Tibial nerve (tissue), 4 donors: Measurements from ENCODE around the gene SNX24. TPM values are rescaled to one million over a fixed set of nuclear protein-coding genes. Genes with fewer than 3 reads are reported as not detected.

Experiments
- DNase-seq, 2 donors: peaks; one replicate each; pipeline ENCODE4 v3.0.0-alpha.2; 2019; ENCODE audit warnings: low spot score in 2 of 2
- H3K27ac ChIP-seq, 4 donors: fragments of 200-600 bp; sonication (generic) in 3 of 4; one replicate each; pipeline ENCODE4 v1.5.1; 2017 to 2019; ENCODE audit warnings: mild to moderate bottlenecking in 1 of 4
- H3K27me3 ChIP-seq, 2 donors: fragments of 200-600 bp; sonication (generic) in 1 of 2; one replicate each; pipeline versions ENCODE4 v1.5.1 to v1.6.0; 2017 to 2019
- H3K36me3 ChIP-seq, 3 donors: fragments of 200-600 bp; sonication (generic); one replicate each; pipeline ENCODE4 v1.5.1; 2018 to 2019
- H3K4me1 ChIP-seq, 4 donors: fragments of 200-600 bp; sonication (generic) in 3 of 4; one replicate each; pipeline ENCODE4 v1.5.1; 2017 to 2019
- H3K4me3 ChIP-seq, 4 donors: fragments of 200-600 bp; sonication (generic) in 3 of 4; one replicate each; pipeline ENCODE4 v1.5.1; 2017 to 2019; ENCODE audit warnings: mild to moderate bottlenecking in 1 of 4, moderate library complexity in 1 of 4
- H3K9me3 ChIP-seq, 4 donors: fragments of 200-600 bp; sonication (generic) in 3 of 4; one replicate each; pipeline ENCODE4 v1.5.1; 2017 to 2019
- EP300 ChIP-seq, 2 donors: sonication (generic); formaldehyde crosslinking; IDR thresholded peaks; one replicate each; pipeline ENCODE4 v1.6.1; 2017; ENCODE audit warnings: antibody characterized with exemption in 2 of 2, mild to moderate bottlenecking in 1 of 2
- POLR2A ChIP-seq, 2 donors: fragments of 450-650 bp; IDR thresholded peaks; one replicate each; pipeline ENCODE4 v1.6.1; 2017; ENCODE audit warnings: antibody characterized with exemption in 2 of 2, mild to moderate bottlenecking in 2 of 2, moderate library complexity in 2 of 2
- WGBS, 2 donors: methylation state at CpG; one replicate each; pipeline ENCODE4 v1.1.5; 2018; 5-methylcytosine and 5-hydroxymethylcytosine counted together
- total RNA-seq, 4 donors: library from RNA; depleted of rRNA; stranded (reverse); fragments of >200 nt; gene quantifications; one replicate each; pipeline ENCODE4 v1.1.0, GENCODE V29; 2016
- TF ChIP-seq, protein P1 (sequence below), 5 experiments: fragments of 200-600 bp in 3 of 5; fragments of 450-650 bp in 2 of 5; sonication (generic) in 3 of 5; IDR thresholded peaks; one replicate each; pipeline ENCODE4 v1.5.1; 2016 to 2019; ENCODE audit warnings: antibody characterized with exemption in 5 of 5, mild to moderate bottlenecking in 3 of 5, moderate library complexity in 2 of 5

SNX24 gene
- total RNA-seq, 4 donors from 2014 or later: 32.0 to 69.5 (median 51.1) TPM

DNA sequence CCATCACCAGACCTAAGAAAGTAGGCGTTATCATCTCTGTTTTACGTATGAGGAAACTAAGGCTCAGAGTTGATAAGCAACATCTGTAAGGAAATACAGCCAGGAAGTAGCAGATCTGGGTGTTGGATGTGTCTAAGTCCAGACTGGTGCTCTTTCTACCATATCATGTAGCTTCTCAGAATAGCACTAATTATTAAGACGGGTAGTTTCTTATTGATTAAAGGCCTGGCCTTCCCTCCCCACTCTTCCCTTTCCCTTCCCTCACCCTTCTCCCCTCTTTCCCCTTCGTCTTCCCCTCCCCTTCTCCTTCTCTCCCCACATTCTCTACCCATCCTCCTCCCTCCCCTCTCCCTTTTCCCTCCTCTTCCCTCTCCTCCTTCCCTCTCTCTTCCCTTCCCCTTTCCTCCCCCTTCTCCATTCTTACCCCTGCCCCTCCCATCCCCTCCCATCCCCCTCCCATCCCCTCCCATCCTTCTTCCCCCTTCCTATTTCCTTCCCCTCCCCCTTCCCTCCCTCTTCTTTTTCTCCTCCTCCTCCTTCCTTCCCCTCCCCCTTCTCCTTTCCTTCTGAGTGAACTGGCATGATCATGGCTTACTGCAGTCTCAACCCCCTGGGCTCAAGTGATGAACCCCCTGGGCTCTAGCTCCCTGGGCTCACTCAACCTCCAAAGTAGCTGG lies 79.4 kb downstream of the SNX24 start:
- Histone ChIP-seq H3K36me3 (no peaks in the 10 kb centered on the region), H3K27me3 (no peaks in the 10 kb centered on the region), H3K9me3 (no peaks in the 10 kb centered on the region), H3K4me3 (no peak overlapping the region), H3K27ac (no peak overlapping the region), H3K4me1 (peaks cover 0 to 3% (median 0%) of the 10 kb centered on the region in 4 donors)
- 91 to 93% methylated on average over 4 of the region's 4 CpGs for WGBS, 2 donors
- TF ChIP-seq, protein P1, sequence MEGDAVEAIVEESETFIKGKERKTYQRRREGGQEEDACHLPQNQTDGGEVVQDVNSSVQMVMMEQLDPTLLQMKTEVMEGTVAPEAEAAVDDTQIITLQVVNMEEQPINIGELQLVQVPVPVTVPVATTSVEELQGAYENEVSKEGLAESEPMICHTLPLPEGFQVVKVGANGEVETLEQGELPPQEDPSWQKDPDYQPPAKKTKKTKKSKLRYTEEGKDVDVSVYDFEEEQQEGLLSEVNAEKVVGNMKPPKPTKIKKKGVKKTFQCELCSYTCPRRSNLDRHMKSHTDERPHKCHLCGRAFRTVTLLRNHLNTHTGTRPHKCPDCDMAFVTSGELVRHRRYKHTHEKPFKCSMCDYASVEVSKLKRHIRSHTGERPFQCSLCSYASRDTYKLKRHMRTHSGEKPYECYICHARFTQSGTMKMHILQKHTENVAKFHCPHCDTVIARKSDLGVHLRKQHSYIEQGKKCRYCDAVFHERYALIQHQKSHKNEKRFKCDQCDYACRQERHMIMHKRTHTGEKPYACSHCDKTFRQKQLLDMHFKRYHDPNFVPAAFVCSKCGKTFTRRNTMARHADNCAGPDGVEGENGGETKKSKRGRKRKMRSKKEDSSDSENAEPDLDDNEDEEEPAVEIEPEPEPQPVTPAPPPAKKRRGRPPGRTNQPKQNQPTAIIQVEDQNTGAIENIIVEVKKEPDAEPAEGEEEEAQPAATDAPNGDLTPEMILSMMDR (IDR thresholded peaks at IDR 0.05): no peak
- no peak for TF ChIP-seq POLR2A (IDR thresholded peaks at IDR 0.05)
- TF ChIP-seq EP300 (IDR thresholded peaks at IDR 0.05): no peak
- DNase-seq: no peak

GRCh38 chr5:122929001-122929400 lies 83.6 kb downstream of the SNX24 start:
- H3K4me3 ChIP-seq: no peak overlapping the region
- no peak for TF ChIP-seq POLR2A (IDR thresholded peaks at IDR 0.05)
- TF ChIP-seq, protein P1 (IDR thresholded peaks at IDR 0.05): no peak
- TF ChIP-seq EP300 (IDR thresholded peaks at IDR 0.05): no peak
- H3K36me3 ChIP-seq: no peaks in the 10 kb centered on the region
- no peaks in the 10 kb centered on the region for H3K9me3 ChIP-seq
- no peak for DNase-seq
- H3K27me3 ChIP-seq: no peaks in the 10 kb centered on the region
- no peak overlapping the region for H3K27ac ChIP-seq
- WGBS, 2 donors: 100% methylated on average over 1 of the region's 1 CpG
- peaks cover 0 to 14% (median 0%) of the 10 kb centered on the region in 4 donors for H3K4me1 ChIP-seq

- H3K36me3 ChIP-seq: no peaks in the 10 kb centered on the region
- TF ChIP-seq EP300 (IDR thresholded peaks at IDR 0.05): no peak
- TF ChIP-seq, protein P1 (IDR thresholded peaks at IDR 0.05): no peak
- no peak for TF ChIP-seq POLR2A (IDR thresholded peaks at IDR 0.05)
- peaks cover 0 to 22% (median 0%) of the 10 kb centered on the region in 4 donors for H3K4me1 ChIP-seq
- H3K4me3 ChIP-seq: no peak overlapping the region
- no peak for DNase-seq
- 94 to 97% methylated on average over 1 of the region's 1 CpG for WGBS, 2 donors
- no peaks in the 10 kb centered on the region for H3K9me3 ChIP-seq
- H3K27me3 ChIP-seq: no peaks in the 10 kb centered on the region
- H3K27ac ChIP-seq: no peak overlapping the region
Observed at GRCh38 chr5:122929980-122930379, 84.6 kb downstream of the SNX24 start.

GRCh38 chr5:122933956-122934355 lies 88.5 kb downstream of the SNX24 start:
- H3K27me3 ChIP-seq: no peaks in the 10 kb centered on the region
- H3K4me1 ChIP-seq: peaks cover 0 to 53% (median 6%) of the 10 kb centered on the region in 4 donors
- no peaks in the 10 kb centered on the region for H3K9me3 ChIP-seq
- H3K4me3 ChIP-seq: no peak overlapping the region
- no peak for DNase-seq
- peak in 1 of 2 donors; percentile 30 for TF ChIP-seq EP300 (IDR thresholded peaks at IDR 0.05)
- TF ChIP-seq POLR2A (IDR thresholded peaks at IDR 0.05): no peak
- TF ChIP-seq, protein P1 (IDR thresholded peaks at IDR 0.05): no peak
- peak overlapping the region in 2 of 4 donors; percentile 2 to 43 for H3K27ac ChIP-seq
- no peaks in the 10 kb centered on the region for H3K36me3 ChIP-seq
- 67 to 75% methylated on average over 7 of the region's 7 CpGs for WGBS, 2 donors

DNA sequence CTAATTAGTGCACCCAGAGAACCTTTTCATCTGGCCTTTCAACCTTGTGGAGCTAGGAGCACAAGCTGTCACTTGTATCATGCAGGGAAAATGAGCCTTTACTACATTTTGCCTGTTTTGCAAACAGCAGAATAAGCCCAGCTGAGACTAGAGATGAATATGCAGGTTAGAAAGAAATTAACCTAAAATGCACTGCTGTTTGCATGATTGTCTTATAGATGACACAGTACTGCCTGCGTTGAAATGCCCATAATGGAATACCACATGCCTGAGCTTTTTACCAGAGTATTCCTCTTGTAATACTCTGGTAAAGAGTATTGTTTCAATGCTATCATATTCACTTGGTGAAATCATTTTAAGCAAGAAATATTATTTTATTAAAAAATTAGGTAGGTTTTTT lies 90.7 kb downstream of the SNX24 start:
- no peak overlapping the region for H3K4me3 ChIP-seq
- peaks cover 0 to 6% (median 0%) of the 10 kb centered on the region in 3 donors for H3K36me3 ChIP-seq
- 52 to 73% methylated on average over 1 of the region's 1 CpG for WGBS, 2 donors
- TF ChIP-seq EP300 (IDR thresholded peaks at IDR 0.05) (no peak), POLR2A (IDR thresholded peaks at IDR 0.05) (no peak)
- TF ChIP-seq, protein P1 (IDR thresholded peaks at IDR 0.05): no peak
- no peaks in the 10 kb centered on the region for H3K9me3 ChIP-seq
- no peak overlapping the region for H3K27ac ChIP-seq
- no peak for DNase-seq
- no peaks in the 10 kb centered on the region for H3K27me3 ChIP-seq
- peaks cover 0 to 47% (median 6%) of the 10 kb centered on the region in 4 donors for H3K4me1 ChIP-seq
